Neural cell (in vitro differentiated cells): ENCODE measurements around the gene TPT1. TPM values are rescaled to one million over a fixed set of nuclear protein-coding genes. Genes with fewer than 3 reads are reported as not detected.

ENCODE experiments used
- H2AFZ ChIP-seq: fragments of 200-600, 300-800 bp; sonication (generic), shearing (Covaris generic); 2 replicates; pipeline ENCODE4 v1.6.0; 2014; ENCODE audit warnings: low read depth, mild to moderate bottlenecking, antibody characterized with exemption, low read length, moderate library complexity
- H3F3A ChIP-seq: fragments of 200-600 bp; shearing (Covaris generic); 2 replicates; pipeline ENCODE4 v1.6.1; 2016; ENCODE audit warnings: mild to moderate bottlenecking, moderate library complexity, mixed read lengths, antibody characterized with exemption, low read length; ENCODE audit not compliant: insufficient read depth, poor library complexity, severe bottlenecking
- H3K27ac ChIP-seq: fragments of 200-600, 300-800 bp; sonication (generic), shearing (Covaris generic); 2 replicates; pipeline ENCODE4 v1.5.1; 2014; ENCODE audit warnings: mild to moderate bottlenecking, low read length, moderate library complexity
- H3K27me3 ChIP-seq: fragments of 300-800, 200-600 bp; sonication (generic), shearing (Covaris generic); 2 replicates; pipeline ENCODE4 v1.6.0; 2014; ENCODE audit warnings: mild to moderate bottlenecking, low read depth, low read length, moderate library complexity; ENCODE audit not compliant: insufficient read depth
- H3K36me3 ChIP-seq: fragments of 300-800, 200-600 bp; sonication (generic), shearing (Covaris generic); 2 replicates; pipeline ENCODE4 v1.5.1; 2014; ENCODE audit warnings: mild to moderate bottlenecking, antibody characterized with exemption, low read length, moderate library complexity; ENCODE audit not compliant: insufficient read depth
- H3K4me2 ChIP-seq: fragments of 300-800, 200-600 bp; sonication (generic), shearing (Covaris generic); 2 replicates; pipeline ENCODE4 v1.6.0; 2014; ENCODE audit warnings: mild to moderate bottlenecking, low read length
- H3K4me3 ChIP-seq: fragments of 300-800, 200-600 bp; sonication (generic), shearing (Covaris generic); 2 replicates; pipeline ENCODE4 v1.5.1; 2014; ENCODE audit warnings: mild to moderate bottlenecking, low read length, moderate library complexity
- H3K79me2 ChIP-seq: fragments of 200-600 bp; shearing (Covaris generic); replicated peaks from 2 replicates; pipeline ENCODE4 v1.6.0; 2014; ENCODE audit warnings: mild to moderate bottlenecking, low read length, moderate library complexity; ENCODE audit not compliant: insufficient read depth
- H3K9ac ChIP-seq: fragments of 300-800, 200-600 bp; sonication (generic), shearing (Covaris generic); 2 replicates; pipeline ENCODE4 v1.6.1; 2016; ENCODE audit warnings: mild to moderate bottlenecking, low read length, mixed read lengths
- H3K9me2 ChIP-seq: fragments of 200-600 bp; shearing (Covaris generic); 2 replicates; pipeline ENCODE4 v1.6.1; 2016; ENCODE audit warnings: mild to moderate bottlenecking, low read length, mixed read lengths; ENCODE audit not compliant: insufficient read depth
- H3K9me3 ChIP-seq: fragments of 200-600, 300-800 bp; sonication (generic), shearing (Covaris generic); 2 replicates; pipeline ENCODE4 v1.6.1; 2016; ENCODE audit warnings: mild to moderate bottlenecking, mixed run types, low read length, moderate library complexity, mixed read lengths
- H4K20me1 ChIP-seq: fragments of 200-600 bp; shearing (Covaris generic); 2 replicates; pipeline ENCODE4 v1.6.1; 2016; ENCODE audit warnings: mild to moderate bottlenecking, mixed run types; ENCODE audit not compliant: insufficient read depth
- EP300 ChIP-seq: fragments of 450-650 bp; conservative IDR thresholded peaks from 2 replicates; pipeline ENCODE4 v1.6.1; 2014; ENCODE audit warnings: antibody characterized with exemption, mild to moderate bottlenecking, moderate library complexity; ENCODE audit not compliant: poor library complexity, severe bottlenecking
- EZH2 ChIP-seq: fragments of 200-600, 300-800 bp; shearing (Covaris generic), sonication (generic); IDR thresholded peaks from 2 replicates; pipeline ENCODE4 v1.6.1; 2014; ENCODE audit warnings: antibody characterized with exemption, low read length, borderline replicate concordance, mild to moderate bottlenecking; ENCODE audit not compliant: insufficient read depth, poor library complexity, severe bottlenecking
- MXI1 ChIP-seq: fragments of 450-650 bp; conservative IDR thresholded peaks from 2 replicates; pipeline ENCODE4 v1.6.1; 2014; ENCODE audit warnings: antibody characterized with exemption, mild to moderate bottlenecking; ENCODE audit not compliant: poor library complexity, severe bottlenecking
- POLR2AphosphoS5 ChIP-seq: IDR thresholded peaks from 2 replicates; pipeline ENCODE4 v1.6.1; 2012
- RAD21 ChIP-seq: fragments of 450-650 bp; conservative IDR thresholded peaks from 2 replicates; pipeline ENCODE4 v1.6.1; 2014; ENCODE audit warnings: antibody characterized with exemption, mild to moderate bottlenecking, moderate library complexity
- REST ChIP-seq: IDR thresholded peaks from 2 replicates; pipeline ENCODE4 v1.6.1; 2012; ENCODE audit warnings: borderline replicate concordance
- SMC3 ChIP-seq: fragments of 450-650 bp; conservative IDR thresholded peaks from 2 replicates; pipeline ENCODE4 v1.6.1; 2014; ENCODE audit warnings: antibody characterized with exemption, mild to moderate bottlenecking, moderate library complexity; ENCODE audit not compliant: poor library complexity
- TAF1 ChIP-seq: IDR thresholded peaks from 2 replicates; pipeline ENCODE4 v1.6.1; 2012; ENCODE audit warnings: low read depth
- polyA plus RNA-seq: library from polyadenylated mRNA; depleted of rRNA; stranded (reverse); fragments of >200 nt; gene quantifications from 2 replicates; pipeline ENCODE4 v1.2.3, GENCODE V29; 2014
- TF ChIP-seq, protein P1 (sequence below): fragments of 450-650 bp; IDR thresholded peaks from 2 replicates; pipeline ENCODE4 v1.5.1; 2014; ENCODE audit warnings: antibody characterized with exemption, mild to moderate bottlenecking, moderate library complexity; ENCODE audit not compliant: poor library complexity, severe bottlenecking

TPT1 gene
- polyA plus RNA-seq, 1 donor from 2014 or later, result 2,071 TPM

DNA sequence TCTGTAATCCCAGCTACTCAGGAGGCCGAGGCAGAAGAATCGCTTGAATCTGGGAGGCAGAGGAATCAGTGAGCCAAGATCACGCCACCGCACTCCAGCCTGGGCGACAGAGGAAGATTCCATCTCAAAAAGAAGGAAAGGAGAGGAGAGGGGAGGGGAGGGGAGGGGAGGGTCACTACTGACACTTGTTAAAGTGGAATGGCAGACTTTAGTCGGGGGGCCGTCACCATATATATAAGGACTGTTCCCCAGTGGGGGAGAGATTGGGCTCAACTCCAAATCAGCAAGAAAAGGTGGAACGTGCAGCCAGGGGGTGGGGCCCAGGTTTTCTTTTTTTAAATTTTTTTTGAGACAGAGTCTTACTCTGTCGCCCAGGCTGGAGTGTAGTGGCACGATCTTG is 26.2 kb downstream of the TPT1 start:
- Histone ChIP-seq H2AFZ (no peak overlapping the region), H3K9me2 (no peaks in the 10 kb centered on the region), H3K36me3 (no peaks in the 10 kb centered on the region), H3K27ac (no peak overlapping the region), H3K9me3 (no peaks in the 10 kb centered on the region), H3K4me2 (no peak overlapping the region), H3K9ac (no peak overlapping the region), H4K20me1 (no peaks in the 10 kb centered on the region), H3K27me3 (no peaks in the 10 kb centered on the region), H3K4me3 (no peak overlapping the region), H3K79me2 (no peaks in the 10 kb centered on the region), H3F3A (no peaks in the 10 kb centered on the region)
- no peak for TF ChIP-seq POLR2AphosphoS5
- no peak for TF ChIP-seq REST
- TF ChIP-seq MXI1, result no peak
- no peak for TF ChIP-seq RAD21
- no peak for TF ChIP-seq SMC3
- no peak for TF ChIP-seq TAF1
- TF ChIP-seq, protein P1, sequence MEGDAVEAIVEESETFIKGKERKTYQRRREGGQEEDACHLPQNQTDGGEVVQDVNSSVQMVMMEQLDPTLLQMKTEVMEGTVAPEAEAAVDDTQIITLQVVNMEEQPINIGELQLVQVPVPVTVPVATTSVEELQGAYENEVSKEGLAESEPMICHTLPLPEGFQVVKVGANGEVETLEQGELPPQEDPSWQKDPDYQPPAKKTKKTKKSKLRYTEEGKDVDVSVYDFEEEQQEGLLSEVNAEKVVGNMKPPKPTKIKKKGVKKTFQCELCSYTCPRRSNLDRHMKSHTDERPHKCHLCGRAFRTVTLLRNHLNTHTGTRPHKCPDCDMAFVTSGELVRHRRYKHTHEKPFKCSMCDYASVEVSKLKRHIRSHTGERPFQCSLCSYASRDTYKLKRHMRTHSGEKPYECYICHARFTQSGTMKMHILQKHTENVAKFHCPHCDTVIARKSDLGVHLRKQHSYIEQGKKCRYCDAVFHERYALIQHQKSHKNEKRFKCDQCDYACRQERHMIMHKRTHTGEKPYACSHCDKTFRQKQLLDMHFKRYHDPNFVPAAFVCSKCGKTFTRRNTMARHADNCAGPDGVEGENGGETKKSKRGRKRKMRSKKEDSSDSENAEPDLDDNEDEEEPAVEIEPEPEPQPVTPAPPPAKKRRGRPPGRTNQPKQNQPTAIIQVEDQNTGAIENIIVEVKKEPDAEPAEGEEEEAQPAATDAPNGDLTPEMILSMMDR, result no peak
- no peak for TF ChIP-seq EP300
- no peak for TF ChIP-seq EZH2

GRCh38 chr13:45310341-45311131 is 30.4 kb downstream of the TPT1 start:
- no peaks in the 10 kb centered on the region for H3K9me3 ChIP-seq

More at GRCh38 chr13:45310341-45311131, 30.4 kb downstream of the TPT1 start:
- Histone ChIP-seq H3K27me3 (no peaks in the 10 kb centered on the region), H4K20me1 (no peaks in the 10 kb centered on the region), H3F3A (no peaks in the 10 kb centered on the region), H3K36me3 (no peaks in the 10 kb centered on the region), H3K4me3 (peak overlapping the region; percentile 57), H2AFZ (no peak overlapping the region), H3K4me2 (peak overlapping the region; percentile 40), H3K9ac (peak overlapping the region; percentile 50), H3K79me2 (no peaks in the 10 kb centered on the region), H3K9me2 (no peaks in the 10 kb centered on the region), H3K27ac (peak overlapping the region; percentile 42)
- TF ChIP-seq MXI1 (peak; percentile 61), TAF1 (no peak)
